IPS-NIHi11 (cell line): ENCODE measurements around the gene CLDN3.
"Not testable (repeated sequence)": the region's sequence is repeated elsewhere in the genome, so short reads cannot be mapped to it uniquely, and the experiment has no call there.

Experiments
- DNase-seq: peaks from one replicate; pipeline ENCODE4 v3.0.0; 2012; ENCODE audit warnings: mixed read lengths, low spot score

CLDN3 gene

DNA sequence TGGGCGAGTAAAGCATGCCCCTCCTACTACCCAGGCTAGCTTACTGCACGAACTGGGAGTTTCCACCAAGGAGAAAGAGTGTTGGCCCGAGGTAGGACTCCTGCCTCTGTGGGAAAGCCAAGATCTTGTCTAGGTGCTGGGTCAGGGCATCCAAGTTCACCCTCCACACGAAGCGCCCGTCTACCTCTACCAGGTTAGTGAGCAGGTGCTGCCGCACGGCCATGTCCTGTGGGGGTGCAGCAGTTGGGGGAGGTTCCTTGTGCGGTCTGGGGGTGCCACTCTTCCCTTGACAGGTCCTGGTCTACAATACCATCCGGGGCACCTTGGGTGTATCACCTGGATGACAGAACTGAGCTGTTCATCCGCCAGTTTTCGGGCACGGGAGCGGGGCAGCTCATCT, 33.2 kb downstream of the CLDN3 start:
- DNase-seq, result no peak

GRCh38 chr7:73735528-73735905, 34.6 kb downstream of the CLDN3 start:
- no peak for DNase-seq

DNA sequence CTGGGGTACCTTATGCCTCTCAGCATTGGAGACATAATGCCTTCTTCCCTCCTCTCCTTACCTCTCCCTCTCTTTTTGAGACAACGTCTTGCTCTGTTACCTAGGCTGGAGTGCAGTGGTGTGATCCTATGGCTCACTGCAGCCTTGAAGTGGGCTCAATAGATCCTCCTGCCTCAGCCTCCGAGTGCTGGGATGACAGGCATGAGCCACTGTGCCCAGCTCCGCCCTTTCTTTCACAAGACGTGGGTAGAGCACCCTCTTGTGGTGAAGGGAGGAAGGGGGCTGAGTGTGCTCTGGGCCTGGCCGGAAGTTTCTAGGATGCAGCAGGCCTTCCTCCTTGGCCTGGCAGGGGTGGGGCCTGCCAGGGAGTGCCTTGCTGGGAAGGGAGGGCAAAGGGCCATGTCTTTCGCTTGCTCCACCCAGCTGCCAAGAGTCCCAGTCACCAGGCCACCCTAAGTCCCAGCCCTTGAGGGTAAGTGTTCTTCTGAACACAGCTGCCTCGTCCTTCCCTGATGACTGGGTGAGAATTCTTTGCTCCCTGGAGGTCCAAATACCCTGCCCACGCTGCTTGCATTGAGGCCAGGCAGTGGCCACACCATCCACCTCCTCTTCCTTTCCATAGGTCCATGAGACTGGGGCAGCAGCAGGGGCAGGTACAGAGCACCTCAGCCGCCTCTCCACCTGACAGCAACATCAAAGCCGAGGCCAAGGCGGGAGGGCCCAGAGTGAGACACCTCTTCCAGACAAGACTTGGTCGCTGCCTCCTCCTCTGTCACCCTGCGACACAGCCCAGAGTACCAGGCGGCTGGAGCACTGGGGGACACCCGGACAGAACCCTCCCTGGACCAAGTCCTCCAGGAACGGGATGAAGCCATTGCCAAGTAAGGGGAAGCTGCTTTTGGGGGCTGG, 35.2 kb downstream of the CLDN3 start:
- peak; percentile 72 for DNase-seq

DNA sequence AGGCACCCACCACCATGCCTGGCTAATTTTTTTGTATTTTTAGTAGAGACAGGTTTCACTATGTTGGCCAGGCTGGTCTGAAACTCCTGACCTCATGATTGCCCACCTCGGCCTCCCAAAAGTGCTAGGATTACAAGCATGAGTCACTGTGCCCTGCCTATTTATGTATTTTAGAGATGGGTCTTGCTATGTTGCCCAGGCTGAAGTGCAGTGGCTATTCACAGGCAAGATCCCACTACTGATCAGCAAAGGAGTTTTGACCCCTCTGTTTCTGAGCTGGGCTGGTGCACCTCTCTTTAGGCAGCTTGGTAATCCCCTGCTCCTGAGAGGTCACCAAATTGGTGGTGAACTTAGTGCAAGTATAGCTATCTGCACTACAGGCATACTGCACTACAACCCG, 37.7 kb downstream of the CLDN3 start:
- no peak for DNase-seq

- no peak for DNase-seq
Measured at GRCh38 chr7:73730485-73730884, 39.6 kb downstream of the CLDN3 start.

DNA sequence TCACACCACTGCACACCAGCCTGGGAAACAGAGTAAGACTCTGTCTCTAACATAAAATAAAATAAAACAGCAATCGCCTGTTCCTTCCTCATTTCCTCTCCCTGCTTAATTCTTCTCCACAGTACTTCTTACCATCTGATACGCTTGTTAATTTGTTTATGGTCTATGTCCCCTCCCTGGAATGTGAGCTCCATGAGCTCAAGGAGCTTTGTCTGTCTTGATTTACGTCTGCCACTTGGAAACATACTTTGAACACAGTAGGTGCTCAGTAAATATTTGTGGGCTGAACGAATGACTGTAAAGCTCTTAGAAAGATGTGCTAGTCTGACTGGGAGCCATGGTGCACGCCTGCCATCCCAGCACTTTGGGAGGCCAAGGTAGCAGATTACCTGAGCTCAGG, 41.5 kb downstream of the CLDN3 start:
- DNase-seq, result no peak

- no peak for DNase-seq
Measured at GRCh38 chr7:73727952-73728351, 42.1 kb downstream of the CLDN3 start.

DNA sequence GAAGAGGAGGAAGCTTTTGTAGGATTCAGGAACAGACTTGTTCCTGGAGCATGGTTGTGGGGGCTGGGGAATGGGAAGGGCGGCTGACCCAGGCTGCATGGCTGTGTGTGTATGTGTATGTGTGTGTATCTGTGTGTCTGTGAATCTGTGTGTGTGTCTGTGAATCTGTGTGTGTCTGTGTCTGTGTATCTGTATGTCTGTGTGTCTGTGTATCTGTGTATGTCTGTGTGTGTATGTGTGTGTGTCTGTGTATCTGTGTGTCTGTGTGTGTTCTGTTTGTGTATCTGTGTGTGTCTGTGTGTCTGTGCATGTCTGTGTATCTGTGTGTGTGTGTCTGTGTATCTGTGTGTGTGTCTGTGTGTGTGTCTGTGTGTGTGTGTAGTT, 44.0 kb downstream of the CLDN3 start:
- no peak for DNase-seq

DNA sequence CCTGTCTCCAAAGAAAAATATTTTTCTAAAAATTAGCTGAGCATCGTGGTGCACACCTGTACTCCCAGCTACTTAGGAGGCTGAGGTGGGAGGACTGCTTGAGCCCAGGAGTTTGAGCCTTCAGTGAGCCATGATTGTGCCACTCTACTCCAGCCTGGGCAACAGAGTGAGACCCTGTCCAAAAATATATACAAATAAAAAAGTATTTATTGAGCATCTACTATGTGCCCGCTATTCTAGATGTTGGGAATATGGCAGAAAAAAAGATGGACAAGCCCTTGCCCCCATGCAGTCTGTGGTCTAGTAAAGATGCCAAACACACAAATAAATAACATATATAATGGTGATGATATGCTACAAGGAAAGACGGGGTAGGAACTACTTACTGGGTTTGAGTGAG, 46.3 kb downstream of the CLDN3 start:
- DNase-seq, result no peak

DNA sequence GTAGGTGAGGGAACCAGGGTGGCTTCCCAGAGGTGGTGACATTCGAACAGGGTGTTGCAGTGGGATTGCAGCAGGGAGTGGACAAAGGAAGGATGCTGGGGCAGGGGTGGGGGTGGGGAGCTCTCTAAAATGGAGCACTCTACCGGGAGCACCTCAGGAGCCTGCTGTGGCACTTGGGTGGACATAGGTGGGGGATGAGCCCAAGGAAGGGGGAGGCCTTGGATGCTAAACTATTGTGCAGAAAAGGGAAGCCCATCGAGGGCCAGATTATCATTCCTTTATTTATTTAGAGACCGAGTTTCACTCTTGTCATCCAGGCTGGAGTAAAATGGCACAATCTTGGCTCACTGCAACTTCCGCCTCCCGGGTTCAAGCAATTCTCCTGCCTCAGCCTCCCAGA, 47.3 kb downstream of the CLDN3 start:
- no peak for DNase-seq

- not testable (repeated sequence) for DNase-seq
Measured at GRCh38 chr7:73722182-73722581, 47.9 kb downstream of the CLDN3 start.

- DNase-seq, result no peak
Measured at GRCh38 chr7:73721377-73721817, 48.7 kb downstream of the CLDN3 start.

DNA sequence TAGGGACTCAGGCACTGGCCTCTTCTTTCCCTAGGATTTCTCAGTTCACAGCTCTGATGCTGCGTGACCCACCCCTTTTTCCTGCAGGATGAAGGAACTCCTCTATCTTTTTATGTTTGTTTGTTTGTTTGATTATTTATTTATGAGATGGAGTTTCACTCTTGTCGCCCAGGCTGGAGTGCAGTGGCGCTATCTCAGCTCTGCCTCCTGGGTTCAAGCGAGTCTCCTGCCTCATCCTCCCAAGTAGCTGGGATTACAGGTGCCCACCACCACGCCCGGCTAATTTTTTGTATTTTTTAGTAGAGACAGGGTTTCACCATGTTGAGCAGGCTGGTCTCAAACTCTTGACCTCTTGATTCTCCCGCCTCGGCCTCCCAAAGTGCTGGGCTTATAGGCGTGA, 49.6 kb downstream of the CLDN3 start:
- DNase-seq, result not testable (repeated sequence)

DNA sequence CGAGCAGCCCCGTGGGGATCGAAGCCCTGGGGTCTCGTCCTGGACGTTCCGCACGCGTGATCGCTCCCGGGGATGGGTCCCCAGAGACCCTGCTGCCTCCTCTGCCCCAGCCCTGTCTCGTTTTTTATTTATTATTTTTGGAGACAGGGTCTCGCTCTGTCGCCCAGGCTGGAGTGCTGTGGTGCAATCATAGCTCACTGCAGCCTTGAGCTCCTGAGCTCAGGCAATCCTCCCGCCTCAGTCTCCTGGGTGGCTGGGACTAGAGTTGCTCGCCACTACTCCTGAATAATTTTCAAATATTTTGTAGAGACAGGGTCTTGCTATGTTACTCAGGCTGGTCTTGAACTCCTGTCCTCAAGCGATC, 50.3 kb downstream of the CLDN3 start:
- DNase-seq, result no peak
